Cortex of kidney (tissue), 1 donor: ENCODE results near the gene KIF4A.
"Not testable (repeated sequence)": the region's sequence is repeated elsewhere in the genome, so short reads cannot be mapped to it uniquely, and the experiment has no call there.

Source experiments
- DNase-seq: peaks from one replicate; lab custom pipeline; 2025; lab: John Stamatoyannopoulos, UW

Gene KIF4A, protein sequence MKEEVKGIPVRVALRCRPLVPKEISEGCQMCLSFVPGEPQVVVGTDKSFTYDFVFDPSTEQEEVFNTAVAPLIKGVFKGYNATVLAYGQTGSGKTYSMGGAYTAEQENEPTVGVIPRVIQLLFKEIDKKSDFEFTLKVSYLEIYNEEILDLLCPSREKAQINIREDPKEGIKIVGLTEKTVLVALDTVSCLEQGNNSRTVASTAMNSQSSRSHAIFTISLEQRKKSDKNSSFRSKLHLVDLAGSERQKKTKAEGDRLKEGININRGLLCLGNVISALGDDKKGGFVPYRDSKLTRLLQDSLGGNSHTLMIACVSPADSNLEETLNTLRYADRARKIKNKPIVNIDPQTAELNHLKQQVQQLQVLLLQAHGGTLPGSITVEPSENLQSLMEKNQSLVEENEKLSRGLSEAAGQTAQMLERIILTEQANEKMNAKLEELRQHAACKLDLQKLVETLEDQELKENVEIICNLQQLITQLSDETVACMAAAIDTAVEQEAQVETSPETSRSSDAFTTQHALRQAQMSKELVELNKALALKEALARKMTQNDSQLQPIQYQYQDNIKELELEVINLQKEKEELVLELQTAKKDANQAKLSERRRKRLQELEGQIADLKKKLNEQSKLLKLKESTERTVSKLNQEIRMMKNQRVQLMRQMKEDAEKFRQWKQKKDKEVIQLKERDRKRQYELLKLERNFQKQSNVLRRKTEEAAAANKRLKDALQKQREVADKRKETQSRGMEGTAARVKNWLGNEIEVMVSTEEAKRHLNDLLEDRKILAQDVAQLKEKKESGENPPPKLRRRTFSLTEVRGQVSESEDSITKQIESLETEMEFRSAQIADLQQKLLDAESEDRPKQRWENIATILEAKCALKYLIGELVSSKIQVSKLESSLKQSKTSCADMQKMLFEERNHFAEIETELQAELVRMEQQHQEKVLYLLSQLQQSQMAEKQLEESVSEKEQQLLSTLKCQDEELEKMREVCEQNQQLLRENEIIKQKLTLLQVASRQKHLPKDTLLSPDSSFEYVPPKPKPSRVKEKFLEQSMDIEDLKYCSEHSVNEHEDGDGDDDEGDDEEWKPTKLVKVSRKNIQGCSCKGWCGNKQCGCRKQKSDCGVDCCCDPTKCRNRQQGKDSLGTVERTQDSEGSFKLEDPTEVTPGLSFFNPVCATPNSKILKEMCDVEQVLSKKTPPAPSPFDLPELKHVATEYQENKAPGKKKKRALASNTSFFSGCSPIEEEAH

DNA sequence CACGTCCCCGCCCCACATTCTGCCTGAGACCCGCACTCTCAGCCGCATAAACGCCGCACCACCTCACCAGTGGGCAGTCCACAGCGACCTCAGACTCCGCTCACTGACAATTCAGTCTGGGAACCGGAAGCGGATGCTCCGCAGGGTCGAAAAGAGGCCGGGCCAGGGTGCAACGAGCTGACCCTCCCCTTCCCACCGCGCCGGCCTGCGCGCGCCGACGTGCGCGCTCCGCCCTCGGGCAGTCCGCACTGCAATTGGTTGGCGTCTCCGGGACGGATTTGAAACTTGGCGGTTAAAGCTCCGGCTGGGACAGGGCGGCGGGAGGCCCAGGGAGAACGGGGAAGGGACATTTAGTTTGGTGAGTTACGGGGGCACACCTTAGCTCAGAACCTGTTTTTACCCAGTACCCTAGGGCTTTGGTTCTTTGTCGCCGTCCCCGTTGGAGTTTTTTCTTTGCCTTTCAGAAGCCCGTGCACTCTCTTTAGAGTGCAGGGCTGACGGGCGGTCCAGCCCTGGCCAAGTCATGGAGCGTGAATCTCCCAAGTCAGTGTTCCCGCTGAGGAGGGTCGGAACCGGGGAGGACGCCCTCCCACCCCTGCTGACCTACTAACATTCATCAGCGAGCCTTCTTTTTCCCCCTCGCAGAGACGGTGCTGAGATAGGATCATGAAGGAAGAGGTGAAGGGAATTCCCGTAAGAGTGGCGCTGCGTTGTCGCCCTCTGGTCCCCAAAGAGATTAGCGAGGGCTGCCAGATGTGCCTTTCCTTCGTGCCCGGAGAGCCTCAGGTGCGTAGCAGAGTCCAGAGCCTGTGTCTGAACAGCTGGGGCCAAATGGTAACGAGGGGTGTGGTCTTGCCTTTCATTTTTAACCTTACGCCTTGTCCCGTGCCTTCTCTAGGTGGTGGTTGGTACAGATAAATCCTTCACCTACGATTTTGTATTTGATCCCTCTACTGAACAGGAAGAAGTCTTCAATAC, at the start of gene KIF4A, which contains the start of gene PDZD11:
KIF4A (plus strand) TSS at position 312 of the 978 bp plus-strand sequence; CDS start at position 667, 355 bp downstream.
PDZD11 (minus strand) TSS at position 135 of the 978 bp plus-strand sequence. CDS start 586 bp downstream, outside the sequence.
- peak; percentile 7 for DNase-seq

DNA sequence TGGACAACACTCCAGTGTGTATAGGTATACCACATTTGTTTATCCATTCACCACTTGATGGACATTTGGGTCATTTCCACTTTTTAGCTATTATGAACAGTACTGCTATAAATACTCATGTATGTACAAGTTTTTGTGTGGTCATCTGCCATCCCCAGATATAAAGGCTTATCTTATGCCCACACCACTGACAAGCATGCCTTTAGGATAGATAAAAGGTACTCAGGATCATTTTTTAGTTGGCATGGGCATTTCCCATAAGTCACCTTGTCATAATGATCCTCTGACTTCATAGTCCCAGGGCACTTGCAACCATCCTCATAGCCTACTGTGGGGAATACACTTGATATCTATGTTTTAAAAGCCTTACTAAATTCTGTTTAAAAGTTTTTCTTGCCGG, 49.2 kb upstream of the KIF4A start:
- no peak for DNase-seq

DNA sequence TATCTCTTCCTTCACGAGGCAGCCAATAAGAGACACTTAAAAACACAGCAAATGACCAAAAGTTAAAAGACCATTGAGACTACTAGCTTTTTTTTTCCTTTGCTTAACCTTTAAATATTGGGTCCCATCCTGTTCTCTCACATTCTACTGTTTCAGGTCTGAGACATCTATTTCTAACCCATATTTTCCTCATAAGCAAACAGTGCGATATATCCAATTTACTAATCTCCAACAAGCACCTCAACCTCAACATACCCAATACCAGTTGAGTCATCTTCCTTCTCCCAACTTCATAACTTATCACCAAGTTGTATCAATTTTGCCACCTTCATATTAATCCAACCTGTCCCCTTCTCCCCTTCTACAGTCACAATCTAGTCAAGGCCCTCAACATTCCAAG, 48.4 kb upstream of the KIF4A start:
- no peak for DNase-seq

DNA sequence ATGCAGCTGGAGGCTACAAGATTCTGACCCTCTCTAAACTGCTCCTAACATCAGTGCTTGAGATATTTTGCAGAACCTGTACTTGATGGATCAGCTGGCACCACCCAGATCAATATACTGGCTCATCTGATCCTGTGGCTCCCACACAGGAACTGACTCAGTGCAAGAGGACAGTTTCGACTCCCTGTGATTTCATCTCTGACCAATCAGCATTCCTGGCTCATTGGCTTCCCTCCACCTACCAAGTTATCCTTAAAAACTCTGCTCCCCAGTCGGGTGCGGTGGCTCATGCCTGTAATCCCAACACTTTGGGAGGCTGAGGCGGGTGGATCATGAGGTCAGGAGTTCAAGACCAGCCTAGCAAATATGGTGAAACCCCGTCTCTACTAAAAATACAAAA, 46.3 kb upstream of the KIF4A start:
- not testable (repeated sequence) for DNase-seq

DNA sequence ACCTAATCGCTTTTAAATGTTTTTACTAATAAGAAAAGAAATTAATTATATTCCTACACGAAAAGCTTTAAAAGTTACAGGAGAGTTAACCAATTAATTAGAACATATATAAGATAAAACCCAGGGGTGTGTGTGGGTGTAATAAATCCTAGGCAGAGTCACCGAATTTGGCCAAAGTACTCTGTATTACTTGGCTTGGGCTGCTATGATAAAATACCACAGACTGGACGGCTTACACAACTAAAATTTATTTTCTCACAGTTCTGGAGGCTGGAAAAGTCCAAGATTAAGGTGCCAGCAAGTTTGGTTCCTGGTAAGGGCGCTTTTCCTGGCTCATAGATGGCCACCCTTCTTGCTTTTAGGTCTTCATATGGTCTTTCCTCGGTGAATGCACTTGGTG, 45.0 kb upstream of the KIF4A start:
- no peak for DNase-seq

DNA sequence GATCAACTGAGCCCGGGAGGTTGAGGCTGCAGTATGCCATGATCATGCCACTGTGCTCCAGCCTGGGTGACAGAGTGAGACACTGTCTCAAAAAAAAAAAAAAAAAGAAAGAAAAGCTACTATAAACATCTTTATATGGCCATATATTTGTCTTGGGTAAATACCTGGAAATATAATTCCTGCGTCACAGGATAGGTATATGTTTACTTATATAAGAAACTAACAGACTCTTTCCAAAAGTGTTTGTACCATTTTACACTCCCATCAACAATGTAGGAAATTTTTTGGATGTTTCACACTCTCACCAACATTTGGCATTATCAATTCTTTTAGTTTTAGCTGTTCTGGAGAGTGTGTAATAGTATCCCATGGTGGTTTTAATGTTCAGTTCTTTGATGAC, 42.7 kb upstream of the KIF4A start:
- no peak for DNase-seq

DNA sequence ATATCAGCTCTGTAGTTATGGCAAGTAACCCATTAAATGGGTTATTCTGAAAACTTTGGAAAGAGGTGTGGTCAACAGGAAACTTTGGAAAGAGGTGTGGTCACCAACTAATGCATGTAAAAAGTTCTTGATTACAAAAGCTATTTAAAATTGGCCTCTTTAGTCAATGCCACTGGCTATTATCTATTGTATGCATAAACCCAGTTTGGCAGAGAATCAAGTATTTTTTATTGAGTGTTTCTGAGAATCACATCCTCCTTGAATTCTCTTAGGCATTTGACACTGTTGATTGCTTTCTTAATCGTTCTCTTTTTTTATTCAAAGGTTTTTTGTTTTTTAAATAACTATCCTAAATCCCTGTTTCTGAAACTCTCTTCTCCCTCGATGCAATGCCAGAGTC, 37.4 kb upstream of the KIF4A start:
- DNase-seq, result no peak

DNA sequence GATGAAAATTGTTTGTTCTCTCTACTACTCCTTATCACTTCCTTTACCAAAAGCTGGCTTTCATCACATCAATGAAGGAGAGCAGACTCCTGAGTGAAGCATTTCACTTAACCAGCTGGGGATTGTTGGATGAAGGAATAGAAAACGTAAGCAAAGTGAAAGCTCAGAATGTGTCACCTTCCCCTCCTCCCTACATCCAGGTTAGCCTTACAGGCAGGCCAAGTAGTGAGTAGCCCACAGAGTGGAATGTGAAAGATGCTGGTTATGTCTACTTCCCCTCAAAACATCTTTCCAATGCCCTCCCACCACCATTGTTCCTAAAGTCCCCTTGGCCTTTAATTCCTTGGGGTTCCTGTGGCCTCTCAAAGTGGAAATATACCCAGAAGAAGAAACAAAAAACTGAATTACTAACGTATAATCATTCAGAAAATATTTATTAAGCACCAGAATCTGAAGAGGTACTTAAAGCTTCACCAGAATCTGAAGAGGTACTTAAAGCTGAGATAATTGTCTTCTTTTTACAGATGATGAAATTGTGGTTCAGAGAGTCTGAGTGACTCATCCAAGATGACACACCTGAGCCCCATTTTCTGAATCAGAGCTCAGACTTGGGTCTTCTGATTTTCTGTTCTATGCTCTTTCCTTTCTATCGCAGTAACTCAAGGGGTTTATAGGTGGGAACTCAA, 36.4 kb upstream of the KIF4A start:
- DNase-seq, result no peak

DNA sequence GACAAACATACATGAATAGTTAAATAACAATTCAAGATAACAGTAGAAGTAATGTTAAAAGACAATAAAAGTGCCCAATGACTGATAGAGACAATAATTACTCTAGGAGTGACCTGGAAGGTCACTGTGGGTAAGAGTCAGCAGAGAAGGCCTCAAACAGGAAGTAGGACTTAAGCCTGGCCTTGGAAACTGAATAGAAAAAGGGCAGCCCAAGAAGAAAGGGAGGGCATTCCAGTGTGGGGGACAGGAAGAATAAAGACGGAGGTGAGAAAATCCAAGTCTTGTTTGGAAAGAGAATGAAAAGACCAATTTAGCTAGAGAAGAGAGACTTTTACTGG, 35.9 kb upstream of the KIF4A start:
- no peak for DNase-seq

DNA sequence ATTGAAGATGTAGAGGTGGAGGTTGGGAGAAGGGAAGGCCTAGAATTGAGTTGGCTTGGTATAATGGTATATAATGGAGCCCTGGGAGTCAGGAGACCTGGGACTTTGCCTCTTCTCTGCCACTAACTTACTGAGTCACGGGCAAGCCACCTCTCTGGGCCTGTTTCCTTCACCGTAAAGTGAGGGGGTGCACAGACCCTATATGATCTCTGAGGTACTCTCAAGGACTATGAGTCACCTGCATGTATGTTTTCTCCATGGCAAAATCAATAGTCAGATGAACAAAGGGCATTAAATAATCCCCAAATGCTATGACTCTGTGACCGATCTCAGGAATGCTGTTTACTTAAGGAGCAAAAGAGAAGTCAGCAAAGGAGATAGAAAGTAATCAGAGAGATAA, 35.0 kb upstream of the KIF4A start:
- no peak for DNase-seq

DNA sequence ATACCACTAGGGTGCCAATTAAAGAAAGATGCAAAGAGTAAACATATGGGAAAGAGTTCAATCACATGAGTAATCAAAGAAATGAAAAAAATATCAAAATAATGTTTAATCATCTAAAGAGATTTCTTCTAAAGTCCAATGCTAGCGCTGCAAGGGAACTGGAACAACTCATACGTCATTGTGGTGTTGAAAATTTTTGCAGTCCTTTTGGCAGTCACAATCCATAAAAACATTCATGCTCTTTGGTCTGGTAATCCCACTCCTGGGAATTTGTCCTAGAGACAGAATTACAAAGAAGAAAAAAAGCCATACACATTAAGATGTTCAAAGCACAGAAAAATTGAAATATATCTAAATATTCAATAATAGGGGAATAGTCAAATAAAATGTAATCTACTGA, 34.5 kb upstream of the KIF4A start:
- DNase-seq, result no peak

DNA sequence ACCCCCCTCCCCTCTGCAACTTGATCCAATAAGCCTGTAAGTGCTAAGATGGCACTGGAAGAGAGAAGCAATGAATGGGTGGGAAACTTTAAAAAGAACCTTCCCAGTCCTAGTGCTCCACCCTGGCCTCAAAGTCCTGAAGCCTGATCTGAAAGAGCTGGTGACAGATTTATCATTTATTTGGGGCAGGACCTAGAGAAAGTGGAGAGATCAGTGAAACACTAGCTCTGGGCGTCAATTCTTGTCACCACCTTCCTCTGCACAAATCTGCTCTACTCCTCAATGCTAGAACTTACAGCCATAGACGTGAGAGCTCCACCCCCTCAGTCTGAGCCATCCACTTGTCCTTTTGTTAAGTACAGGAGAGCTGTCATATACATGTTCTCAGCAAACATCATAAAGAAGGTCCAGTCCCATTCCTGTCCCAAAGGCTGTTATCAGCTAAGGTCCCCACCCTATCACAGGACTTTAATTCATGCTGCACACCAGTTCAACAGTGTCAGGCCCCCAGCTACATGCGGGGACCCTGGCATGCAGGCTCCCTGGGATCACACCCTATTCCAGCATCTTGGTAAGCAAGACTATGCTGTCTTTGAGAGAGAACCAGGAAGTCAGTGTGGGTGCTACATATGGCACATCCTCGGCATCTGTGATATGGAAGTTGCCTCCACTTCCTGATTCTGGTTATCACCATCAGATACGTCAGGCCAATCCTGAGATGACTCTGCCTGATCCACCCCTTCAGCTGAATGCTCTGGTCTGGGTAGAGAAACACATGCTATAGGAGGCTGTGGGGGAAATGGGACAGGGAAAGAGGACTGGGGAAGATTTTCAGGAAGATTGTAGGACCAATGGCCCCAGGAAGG, 32.2 kb upstream of the KIF4A start:
- no peak for DNase-seq

DNA sequence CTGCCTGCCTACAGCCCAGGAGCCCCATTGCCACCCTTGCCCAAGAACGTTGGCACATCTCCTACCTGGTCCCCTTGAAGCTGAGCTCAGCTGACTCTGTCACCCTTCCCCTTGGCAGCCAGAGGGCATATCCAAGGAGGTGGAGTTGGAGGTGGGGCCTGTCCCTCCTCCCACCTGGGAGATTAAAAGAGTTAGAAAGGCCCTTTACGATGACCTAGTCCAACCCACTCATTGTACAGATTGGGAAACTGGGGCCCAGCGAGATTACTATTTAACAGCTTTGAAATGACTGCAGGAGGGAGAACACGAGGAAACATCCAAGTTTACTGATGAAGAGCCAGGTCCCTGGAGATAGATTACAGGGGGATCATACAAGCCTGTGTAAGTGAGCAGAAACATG, 29.8 kb upstream of the KIF4A start, which contains the start of gene P2RY4:
P2RY4 (minus strand) TSS at position 101 of the 400 bp plus-strand sequence. CDS start 580 bp downstream, outside the sequence.
- DNase-seq, result no peak

DNA sequence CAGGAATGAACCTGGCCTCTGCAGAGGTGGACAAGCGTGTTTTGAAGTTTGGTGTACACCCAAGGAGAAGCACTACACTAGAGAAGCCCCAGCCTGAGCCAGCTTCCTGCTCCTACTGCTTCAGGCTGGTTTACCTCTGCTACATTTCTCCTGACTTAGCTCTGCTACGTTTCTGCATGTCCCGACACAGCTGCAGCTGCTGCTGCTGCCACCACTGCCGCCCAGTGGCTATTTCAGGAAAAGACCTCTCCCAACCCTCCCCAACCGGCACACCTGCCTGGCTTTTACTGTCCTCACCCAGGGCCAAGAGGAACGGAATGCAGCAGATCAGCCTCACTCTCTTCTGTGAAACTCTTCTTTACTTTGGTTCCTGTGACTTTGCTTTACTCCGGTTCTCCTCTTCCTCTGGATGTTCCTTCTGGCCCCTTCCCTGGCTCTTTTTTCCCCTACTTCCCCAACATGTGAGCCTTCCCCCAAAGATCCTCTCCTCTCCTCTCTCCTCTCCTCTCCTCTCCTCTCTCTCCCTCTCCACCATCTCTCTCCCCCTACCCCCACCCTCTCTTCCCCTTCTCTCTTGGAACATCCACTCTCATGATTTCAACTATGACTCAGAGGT, 26.8 kb upstream of the KIF4A start:
- no peak for DNase-seq

DNA sequence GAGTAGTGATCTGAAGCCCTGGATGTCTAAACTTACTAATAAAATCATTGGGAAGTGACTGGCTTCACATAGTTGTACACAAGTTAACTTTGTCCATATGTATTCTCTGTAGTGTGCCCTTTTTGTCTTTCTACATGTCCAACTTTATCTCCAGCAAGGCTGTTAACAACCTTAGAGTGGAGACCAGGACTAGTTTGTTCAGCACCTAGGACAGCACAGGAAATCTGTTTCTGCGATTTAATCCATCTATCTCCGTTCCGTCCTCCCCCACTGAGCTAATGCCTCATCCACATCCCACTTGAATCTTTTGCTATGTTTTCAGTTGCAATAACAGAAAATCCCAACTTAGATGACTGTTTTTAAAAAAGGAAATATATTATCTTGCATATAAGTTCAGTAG, 25.1 kb upstream of the KIF4A start:
- DNase-seq, result no peak

DNA sequence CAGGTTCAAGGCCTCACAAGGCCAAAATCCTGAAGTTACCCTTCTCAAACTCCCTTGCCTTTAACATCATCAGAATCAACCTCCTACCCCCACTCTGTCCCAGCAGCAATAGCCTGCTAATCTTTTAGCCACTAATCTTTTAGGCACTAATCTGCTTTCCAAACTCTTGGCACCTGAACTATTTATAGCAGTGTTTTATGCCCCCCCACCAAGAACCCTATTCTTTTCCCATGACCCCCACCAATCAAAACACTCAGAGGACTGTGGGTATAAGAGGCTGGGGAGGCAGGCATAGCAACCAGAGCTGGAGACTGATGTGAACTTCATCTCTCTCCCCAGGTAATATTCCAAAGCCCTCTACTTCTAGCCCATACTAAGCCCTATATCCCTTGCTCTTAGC, 21.9 kb upstream of the KIF4A start, which contains the start of gene ARR3:
ARR3 (plus strand) TSS at position 301 of the 400 bp plus-strand sequence. CDS start 1,052 bp downstream, outside the sequence.
- no peak for DNase-seq

DNA sequence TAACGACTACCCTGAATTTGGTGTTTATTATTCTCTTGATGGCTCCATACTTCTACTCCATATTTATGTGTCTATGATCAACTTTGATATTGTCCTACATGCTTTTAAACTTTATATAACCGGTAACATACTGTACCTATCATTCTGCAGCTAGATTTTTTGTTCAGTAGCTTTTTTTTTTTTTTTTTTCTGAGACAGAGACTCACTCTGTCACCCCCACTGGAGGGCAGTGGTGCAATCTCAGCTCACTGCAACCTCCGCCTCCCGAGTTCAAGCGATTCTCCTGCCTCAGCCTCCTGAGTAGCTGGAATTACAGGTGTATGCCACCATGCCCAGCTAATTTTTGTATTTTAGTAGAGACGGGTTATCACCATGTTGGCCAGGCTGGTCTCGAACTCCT, 15.9 kb upstream of the KIF4A start:
- not testable (repeated sequence) for DNase-seq

DNA sequence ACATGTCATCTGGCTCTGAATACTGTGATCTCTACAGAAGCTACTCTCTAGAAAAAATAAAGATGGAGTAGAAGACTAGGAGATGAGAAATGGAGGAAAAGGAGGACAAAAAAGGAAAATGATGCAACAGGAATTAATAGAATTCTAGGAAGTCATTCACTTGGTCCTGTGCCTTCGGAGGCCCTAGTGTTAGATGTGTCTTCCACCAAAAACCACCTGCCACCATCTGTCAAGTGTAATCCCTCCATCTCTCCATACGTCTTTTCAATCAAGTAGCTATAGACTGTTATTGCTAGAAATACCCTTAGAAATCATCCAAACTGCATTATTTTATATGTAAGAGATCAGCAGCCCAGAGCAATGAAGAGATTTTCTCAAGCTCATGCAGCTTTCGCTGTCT, 10.8 kb upstream of the KIF4A start:
- DNase-seq, result no peak

DNA sequence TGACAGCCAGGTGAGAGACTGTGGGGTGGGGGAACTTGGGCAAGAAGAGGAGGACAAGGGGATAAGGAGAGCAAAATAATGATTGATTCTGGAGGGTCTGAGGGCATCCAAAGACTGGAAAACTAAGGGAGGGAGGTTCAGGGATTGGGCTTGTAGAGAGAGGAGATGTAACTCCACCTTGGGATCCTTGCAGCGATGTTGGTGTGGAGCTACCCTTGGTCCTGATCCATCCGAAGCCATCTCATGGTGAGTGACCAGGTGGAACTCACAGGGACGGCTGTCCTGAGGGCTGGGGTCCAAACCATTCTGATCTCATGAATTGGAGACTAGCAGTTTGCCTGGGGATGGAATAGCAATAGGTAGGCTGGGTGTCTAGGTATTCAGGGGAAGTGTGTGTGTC, 9.3 kb upstream of the KIF4A start:
- no peak for DNase-seq
